ENCODE results near the gene SCP2.

SCP2 gene

DNA sequence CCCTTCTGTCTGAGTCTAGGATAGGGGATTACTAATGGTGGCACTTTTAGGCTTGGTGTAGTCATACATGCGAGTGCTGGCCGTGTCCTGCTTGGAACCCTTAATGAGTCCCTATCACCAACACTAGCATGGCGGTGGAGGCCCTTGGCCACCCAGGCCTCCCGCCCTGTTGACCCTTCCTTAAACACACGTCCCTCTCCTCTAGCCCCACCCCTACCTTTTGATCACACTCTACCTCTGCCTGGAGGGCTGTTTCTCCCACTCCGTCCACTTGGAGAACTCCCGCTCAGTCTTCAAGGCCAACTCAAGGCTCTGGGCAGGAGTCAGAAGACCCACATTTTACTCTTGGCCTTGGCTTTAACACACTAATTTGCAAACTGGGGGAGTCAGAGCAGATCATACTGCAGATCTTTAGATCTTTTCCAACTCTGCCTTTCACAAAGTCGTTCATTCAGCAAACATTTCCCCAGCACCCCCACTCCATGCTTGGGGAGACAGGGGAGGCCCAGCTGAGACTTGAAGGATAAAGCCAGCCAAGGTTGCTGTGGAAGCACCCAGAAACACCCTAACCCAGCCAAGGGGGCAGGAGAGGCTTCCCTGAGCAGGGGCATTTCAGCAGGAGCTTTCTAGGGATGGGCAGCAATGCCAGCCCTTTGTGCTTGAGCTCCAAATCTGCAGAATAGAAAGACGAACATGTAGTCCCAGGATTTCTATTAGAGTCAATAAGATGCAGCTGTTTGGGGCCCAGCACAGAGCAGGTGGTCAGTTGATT lies 136.9 kb downstream of the SCP2 start:
- peaks cover 11% of the 10 kb centered on the region for H3K27me3 ChIP-seq (replicated peaks)
- in situ Hi-C loops (cut with HindIII; ENCODE audit: low pct_ligation_motif_present, low sequenced_read_pairs), result no loop called here

DNA sequence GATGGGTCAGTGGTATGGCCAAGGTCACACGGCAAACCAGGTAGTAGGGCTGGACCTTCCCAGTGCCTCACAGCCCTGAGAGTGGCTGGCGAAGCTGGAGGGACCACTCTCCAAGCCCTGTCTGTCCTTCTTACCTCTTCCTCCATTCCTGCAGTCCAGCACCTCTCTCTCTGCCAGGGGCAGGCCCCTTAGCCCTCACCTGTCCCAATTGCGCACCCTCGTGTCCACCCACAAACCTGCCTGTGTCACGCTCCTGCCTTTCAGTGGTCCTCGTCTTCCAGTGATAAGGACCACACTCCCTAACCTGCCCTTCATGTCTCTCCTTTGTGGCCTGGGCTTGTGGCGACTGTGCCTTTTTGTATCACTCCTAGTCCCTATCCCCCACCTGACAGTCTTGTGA lies 138.3 kb downstream of the SCP2 start:
- DNase-seq, result no peak
- Histone ChIP-seq H3K4me3 (ENCODE audit: low read depth, low read length) (no peak overlapping the region), H3K27ac (no peak overlapping the region), H3K27me3 (replicated peaks) (peaks cover 11% of the 10 kb centered on the region), H3K36me3 (replicated peaks) (no peaks in the 10 kb centered on the region)
- TF ChIP-seq, protein P1, sequence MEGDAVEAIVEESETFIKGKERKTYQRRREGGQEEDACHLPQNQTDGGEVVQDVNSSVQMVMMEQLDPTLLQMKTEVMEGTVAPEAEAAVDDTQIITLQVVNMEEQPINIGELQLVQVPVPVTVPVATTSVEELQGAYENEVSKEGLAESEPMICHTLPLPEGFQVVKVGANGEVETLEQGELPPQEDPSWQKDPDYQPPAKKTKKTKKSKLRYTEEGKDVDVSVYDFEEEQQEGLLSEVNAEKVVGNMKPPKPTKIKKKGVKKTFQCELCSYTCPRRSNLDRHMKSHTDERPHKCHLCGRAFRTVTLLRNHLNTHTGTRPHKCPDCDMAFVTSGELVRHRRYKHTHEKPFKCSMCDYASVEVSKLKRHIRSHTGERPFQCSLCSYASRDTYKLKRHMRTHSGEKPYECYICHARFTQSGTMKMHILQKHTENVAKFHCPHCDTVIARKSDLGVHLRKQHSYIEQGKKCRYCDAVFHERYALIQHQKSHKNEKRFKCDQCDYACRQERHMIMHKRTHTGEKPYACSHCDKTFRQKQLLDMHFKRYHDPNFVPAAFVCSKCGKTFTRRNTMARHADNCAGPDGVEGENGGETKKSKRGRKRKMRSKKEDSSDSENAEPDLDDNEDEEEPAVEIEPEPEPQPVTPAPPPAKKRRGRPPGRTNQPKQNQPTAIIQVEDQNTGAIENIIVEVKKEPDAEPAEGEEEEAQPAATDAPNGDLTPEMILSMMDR (IDR thresholded peaks at IDR 0.05; ENCODE audit: low read depth, low read length, missing control alignments), result no peak
- in situ Hi-C loops (cut with HindIII; ENCODE audit: low pct_ligation_motif_present, low sequenced_read_pairs), result no loop called here

More for the DNA sequence above, 136.9 kb downstream of the SCP2 start:
- Histone ChIP-seq H3K36me3 (replicated peaks) (no peaks in the 10 kb centered on the region), H3K4me3 (ENCODE audit: low read depth, low read length) (no peak overlapping the region), H3K27ac (no peak overlapping the region)
- no peak for DNase-seq
- TF ChIP-seq, protein P1 (IDR thresholded peaks at IDR 0.05; ENCODE audit: low read depth, low read length, missing control alignments), result no peak

DNA sequence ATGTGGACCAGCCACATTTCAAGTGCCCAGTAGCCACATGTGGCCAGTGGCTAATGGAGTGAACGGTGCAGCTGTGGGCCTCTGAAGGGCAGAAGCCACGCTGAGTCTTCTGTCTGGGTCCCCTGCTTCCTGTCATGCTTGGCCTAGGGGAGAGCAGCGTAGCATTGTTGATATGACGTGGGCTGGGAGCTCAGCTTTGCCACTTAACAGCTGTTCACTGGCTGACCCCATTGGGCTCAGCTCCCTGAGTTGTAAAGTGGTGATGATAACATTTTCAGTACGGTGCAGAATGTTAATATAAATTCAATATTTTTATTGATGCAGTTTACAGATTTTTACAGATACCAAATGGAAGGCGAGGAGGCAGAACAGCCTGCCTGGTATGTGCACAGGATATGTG lies 139.4 kb downstream of the SCP2 start:
- Histone ChIP-seq H3K27ac (no peak overlapping the region), H3K27me3 (replicated peaks) (peaks cover 11% of the 10 kb centered on the region), H3K4me3 (ENCODE audit: low read depth, low read length) (no peak overlapping the region), H3K36me3 (replicated peaks) (no peaks in the 10 kb centered on the region)
- TF ChIP-seq, protein P1 (IDR thresholded peaks at IDR 0.05; ENCODE audit: low read depth, low read length, missing control alignments), result no peak
- no peak for DNase-seq
- in situ Hi-C loops (cut with HindIII; ENCODE audit: low pct_ligation_motif_present, low sequenced_read_pairs), result no loop called here

DNA sequence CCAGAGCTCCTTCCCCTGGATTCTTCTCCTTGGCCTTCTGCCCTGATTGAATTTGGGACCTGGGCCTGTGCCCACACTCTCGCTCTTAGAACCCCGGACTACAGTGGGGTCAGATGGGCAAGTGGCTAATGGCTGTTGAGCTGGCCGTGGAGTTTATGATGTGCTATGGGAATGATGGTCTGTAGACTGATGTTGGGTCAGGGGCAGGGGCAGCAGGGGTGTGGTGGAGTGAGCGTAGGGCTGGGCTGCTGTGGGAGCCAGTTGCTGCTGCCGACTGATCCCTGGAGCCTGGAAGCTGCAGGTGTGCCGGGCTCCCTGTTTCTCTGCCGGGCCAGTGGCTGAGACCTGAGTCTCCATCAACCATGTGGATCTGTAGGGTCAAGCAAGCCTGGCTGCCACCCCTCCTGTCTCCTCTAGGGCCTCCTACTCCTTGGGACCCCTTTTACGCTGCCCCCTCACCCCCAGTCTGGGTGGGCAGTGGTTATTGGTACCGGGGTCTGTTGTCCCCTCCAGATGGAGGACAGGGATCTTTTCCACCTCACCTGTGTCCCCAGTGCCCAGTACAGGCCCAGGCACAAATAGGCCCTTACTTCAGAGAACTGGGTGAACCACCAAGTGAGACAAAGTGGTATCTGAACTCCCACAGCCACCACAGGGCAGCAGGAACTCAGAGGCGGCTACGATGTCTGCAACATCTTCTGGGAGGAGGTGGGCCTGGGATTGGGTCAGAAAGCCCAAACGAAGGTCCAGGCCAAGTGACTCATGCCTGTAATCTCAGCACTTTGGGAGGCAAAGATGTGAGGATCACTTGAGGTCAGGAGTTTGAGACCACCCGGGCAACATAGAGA lies 140.0 kb downstream of the SCP2 start:
- H3K27me3 ChIP-seq (replicated peaks), result peaks cover 9% of the 10 kb centered on the region
- H3K27ac ChIP-seq, result no peak overlapping the region
- in situ Hi-C loops (cut with HindIII; ENCODE audit: low pct_ligation_motif_present, low sequenced_read_pairs), result no loop called here
- DNase-seq, result no peak
- TF ChIP-seq, protein P1 (IDR thresholded peaks at IDR 0.05; ENCODE audit: low read depth, low read length, missing control alignments), result no peak
- no peaks in the 10 kb centered on the region for H3K36me3 ChIP-seq (replicated peaks)
- no peak overlapping the region for H3K4me3 ChIP-seq (ENCODE audit: low read depth, low read length)

DNA sequence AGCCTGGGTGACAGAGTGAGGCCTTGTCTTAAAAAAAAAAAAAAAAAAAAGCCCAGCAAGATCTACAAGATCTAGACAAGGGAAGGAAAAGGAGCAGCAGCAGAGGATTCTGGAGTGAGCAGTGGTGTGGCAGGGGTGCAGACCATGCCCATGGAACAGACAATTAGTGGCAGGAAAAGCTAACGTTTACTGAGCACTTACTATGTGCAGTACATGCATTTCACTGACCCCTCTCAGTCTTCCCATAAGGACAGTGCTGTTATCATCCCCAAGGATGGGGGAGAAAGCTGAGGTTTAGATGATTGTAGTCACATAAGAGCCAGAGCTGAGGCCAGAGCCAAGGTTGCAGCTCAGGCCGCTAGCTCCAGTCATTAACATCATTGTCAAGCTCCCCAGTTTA lies 140.8 kb downstream of the SCP2 start:
- in situ Hi-C loops (cut with HindIII; ENCODE audit: low pct_ligation_motif_present, low sequenced_read_pairs), result no loop called here
- Histone ChIP-seq H3K27ac (no peak overlapping the region), H3K27me3 (replicated peaks) (peaks cover 5% of the 10 kb centered on the region), H3K36me3 (replicated peaks) (no peaks in the 10 kb centered on the region), H3K4me3 (ENCODE audit: low read depth, low read length) (no peak overlapping the region)
- no peak for DNase-seq
- TF ChIP-seq, protein P1 (IDR thresholded peaks at IDR 0.05; ENCODE audit: low read depth, low read length, missing control alignments), result no peak

Data from brain microvascular endothelial cell (primary cell).